PC-3 (cell line): ENCODE measurements around the gene PAPOLA.

ENCODE experiments used
- CTCF ChIP-seq: fragments of 300-600 bp; sonication (generic); conservative IDR thresholded peaks from 2 replicates; pipeline ENCODE4 v1.5.1; 2017; ENCODE audit warnings: antibody characterized with exemption, low read depth, mild to moderate bottlenecking, low read length
- EZH2 ChIP-seq: fragments of 300-600 bp; sonication (generic); IDR thresholded peaks from one replicate; pipeline ENCODE4 v1.6.1; 2017; ENCODE audit warnings: antibody characterized with exemption, mild to moderate bottlenecking, low read length; ENCODE audit not compliant: unreplicated experiment

- TF ChIP-seq CTCF (no peak), EZH2 (no peak)
These were observed 31.9 kb upstream of the PAPOLA start for GRCh38 chr14:96470331-96470730.
